ENCODE results near the gene TCF12.
A peak's percentile ranks its signal among the peaks of the same experiment; 100 is the strongest.
"Not testable (repeated sequence)": the region's sequence is repeated elsewhere in the genome, so short reads cannot be mapped to it uniquely, and the experiment has no call there.

The TCF12 gene

DNA sequence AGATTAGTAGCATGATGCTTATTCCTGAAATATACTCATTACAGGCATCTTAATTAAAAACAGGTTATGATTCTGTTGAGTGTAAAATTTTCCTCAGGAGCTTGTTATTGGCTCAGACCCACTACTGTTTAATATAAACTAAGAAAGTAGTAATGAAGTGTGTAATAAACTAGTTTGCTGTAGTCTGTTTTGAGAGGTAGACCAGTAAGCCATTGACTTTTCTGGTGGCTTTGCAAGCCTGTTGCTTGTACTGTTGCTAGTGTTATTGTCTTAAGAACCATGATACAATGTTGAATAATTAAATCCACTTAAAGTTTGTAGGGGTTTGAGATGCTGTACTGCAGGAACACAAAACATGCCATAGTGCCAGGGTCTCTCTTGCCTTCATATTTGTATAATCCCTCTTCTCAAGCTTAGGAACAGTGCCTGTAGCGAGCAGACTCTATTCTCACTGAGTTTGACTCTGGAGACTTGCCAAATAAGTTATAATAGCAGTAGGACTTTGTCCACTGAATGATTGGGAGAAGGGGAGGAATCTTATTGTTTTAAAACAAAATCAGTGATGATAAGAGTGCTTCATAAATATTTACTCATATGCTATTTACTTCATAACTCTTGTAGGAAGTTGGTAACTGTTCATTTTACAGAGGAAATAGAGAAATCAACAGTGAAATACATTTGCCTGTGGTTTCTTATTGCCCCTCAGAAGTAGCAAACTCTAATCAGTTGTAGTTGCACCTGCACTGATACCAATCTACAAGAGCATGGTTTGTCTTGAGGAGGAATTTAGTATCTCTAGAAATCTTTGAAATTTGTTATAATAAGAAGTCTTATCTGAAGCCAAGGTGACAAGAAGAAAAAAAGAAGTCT is 13.4 kb downstream of the TCF12 start:
- DNase-seq (ENCODE audit: low read depth) = no peak
- H3K4me3 ChIP-seq (ENCODE audit: low read length) = no peak overlapping the region
- TF ChIP-seq CTCF (IDR thresholded peaks at IDR 0.05; ENCODE audit: insufficient read depth, low read depth, low read length, missing control alignments) = no peak

DNA sequence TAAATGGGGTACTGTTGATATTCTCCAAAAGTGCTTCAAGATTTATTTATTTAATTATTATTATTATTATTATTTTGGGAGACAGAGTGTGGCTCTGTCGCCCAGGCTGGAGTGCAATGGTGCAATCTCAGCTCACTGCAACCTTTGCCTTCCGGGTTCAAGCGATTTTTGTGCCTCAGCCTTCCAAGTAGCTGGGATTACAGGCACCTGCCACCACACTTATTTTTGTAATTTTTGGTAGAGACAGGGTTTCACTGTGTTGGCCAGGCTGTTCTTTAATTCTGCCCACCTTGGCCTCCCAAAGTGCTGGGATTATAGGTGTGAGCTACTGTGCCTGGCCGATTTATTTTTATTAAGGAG is 14.0 kb downstream of the TCF12 start:
- H3K4me3 ChIP-seq (ENCODE audit: low read length); DNase-seq (ENCODE audit: low read depth): not testable (repeated sequence)

DNA sequence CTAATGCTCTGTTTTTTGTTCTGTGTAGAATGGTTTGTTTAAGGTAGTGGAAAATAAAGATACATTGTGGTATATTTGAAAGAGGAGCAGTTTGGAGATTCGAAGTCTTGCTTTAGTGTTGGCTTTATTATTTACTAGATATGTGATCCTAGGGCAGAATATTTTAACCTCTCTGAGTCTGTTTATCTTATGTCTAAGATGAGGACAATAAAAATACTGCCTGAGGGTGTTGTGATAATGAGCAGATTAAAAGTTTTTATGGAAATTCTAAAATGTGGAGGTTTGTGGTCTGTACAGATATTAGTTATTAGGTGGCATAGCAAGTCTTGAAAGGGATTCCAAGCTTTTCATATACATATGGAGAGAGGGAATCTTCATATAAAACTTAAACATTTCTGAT is 15.0 kb downstream of the TCF12 start:
- H3K4me3 ChIP-seq (ENCODE audit: low read length) = no peak overlapping the region
- TF ChIP-seq CTCF (IDR thresholded peaks at IDR 0.05; ENCODE audit: insufficient read depth, low read depth, low read length, missing control alignments) = no peak
- DNase-seq (ENCODE audit: low read depth) = no peak

DNA sequence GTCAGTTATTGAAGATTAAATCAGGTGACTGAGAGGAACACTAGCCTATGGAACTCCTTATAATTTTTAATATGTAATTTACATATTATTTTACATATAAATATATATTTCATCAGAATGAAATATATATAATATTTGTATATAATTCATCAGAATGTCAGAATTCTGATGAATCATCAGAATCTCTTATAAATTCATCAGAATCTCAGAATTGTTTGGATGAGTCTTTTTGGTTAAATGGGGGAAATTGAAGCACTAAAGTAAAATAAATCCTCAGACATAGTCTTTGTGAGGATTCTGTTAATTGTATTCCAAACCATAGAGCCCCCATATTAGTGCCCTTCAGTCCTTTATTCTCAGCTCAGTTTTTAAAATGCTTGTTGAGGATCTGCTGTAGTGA is 15.4 kb downstream of the TCF12 start:
- H3K4me3 ChIP-seq (ENCODE audit: low read length) = no peak overlapping the region
- no peak for DNase-seq (ENCODE audit: low read depth)
- TF ChIP-seq CTCF (IDR thresholded peaks at IDR 0.05; ENCODE audit: insufficient read depth, low read depth, low read length, missing control alignments) = no peak

DNA sequence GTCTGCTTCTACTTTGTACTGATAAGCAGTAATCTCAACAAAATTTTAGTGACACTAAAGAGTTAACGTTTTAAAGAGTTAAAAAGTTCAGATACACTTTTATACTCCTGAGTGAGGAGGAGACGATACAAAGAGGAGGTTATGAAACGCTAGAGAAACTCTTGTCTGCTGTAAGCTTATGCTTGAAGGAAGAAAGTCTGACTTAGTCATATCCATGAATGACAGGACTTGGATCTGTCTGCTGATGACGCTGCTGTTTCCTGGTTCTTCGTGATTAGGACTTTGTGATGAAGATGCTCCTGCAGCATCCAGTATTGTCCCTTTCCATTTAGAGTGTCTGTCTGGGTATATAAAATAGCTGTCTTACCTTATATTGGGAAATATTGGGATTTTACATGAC is 15.8 kb downstream of the TCF12 start:
- TF ChIP-seq CTCF (IDR thresholded peaks at IDR 0.05; ENCODE audit: insufficient read depth, low read depth, low read length, missing control alignments) = no peak
- DNase-seq (ENCODE audit: low read depth) = peak; percentile 77
- H3K4me3 ChIP-seq (ENCODE audit: low read length) = no peak overlapping the region

DNA sequence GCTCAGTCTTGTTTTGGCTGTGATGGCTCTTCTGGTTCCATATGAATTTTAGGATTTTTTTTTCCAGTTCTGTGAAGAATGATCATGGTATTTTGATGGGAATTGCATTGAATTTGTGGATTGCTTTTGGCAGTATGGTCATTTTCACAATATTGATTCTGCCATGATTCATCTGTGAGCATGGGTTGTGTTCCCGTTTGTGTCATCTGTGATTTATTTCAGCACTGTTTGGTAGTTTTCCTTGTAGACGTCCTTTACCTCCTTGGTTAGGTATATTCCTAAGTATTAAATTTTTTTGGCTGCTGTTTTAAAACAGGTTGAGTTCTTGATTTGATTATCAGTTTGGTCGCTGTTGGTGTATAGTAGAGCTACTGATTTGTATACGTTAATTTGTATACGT is 18.5 kb downstream of the TCF12 start:
- TF ChIP-seq CTCF (IDR thresholded peaks at IDR 0.05; ENCODE audit: insufficient read depth, low read depth, low read length, missing control alignments) = no peak
- H3K4me3 ChIP-seq (ENCODE audit: low read length) = no peak overlapping the region
- DNase-seq (ENCODE audit: low read depth) = no peak

DNA sequence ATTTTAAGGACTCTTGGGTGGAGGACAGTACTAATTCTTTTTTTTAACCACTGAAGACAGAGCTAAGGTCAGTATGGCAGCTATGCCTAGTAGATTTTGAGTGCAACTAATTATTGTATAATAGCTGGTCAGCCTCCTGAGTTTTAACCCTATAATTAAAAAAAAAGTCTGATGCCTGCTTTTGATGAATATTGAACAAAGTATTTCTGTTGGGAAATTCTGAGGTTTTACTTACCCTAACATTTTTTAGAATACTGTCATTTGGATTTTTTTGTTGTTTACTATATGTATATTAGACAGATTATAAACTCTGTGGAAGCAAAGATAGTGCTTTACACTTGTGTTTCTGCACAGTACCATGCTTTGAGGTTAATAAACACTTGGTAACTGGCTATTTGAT is 20.8 kb downstream of the TCF12 start:
- no peak for TF ChIP-seq CTCF (IDR thresholded peaks at IDR 0.05; ENCODE audit: insufficient read depth, low read depth, low read length, missing control alignments)
- DNase-seq (ENCODE audit: low read depth) = no peak
- no peak overlapping the region for H3K4me3 ChIP-seq (ENCODE audit: low read length)

All from epithelial cell of esophagus (primary cell).